SK-N-SH (cell line): Measurements from ENCODE around the gene SLC46A3.

ENCODE experiments used
- ELF1 ChIP-seq: IDR thresholded peaks from 2 replicates; pipeline ENCODE4 v1.4.0; 2012
- FOXJ3 ChIP-seq: sonication (generic); formaldehyde crosslinking; IDR thresholded peaks from 2 replicates; pipeline ENCODE4 v1.5.1; 2020; ENCODE audit warnings: mild to moderate bottlenecking, missing genetic modification reagents
- MXI1 ChIP-seq: IDR thresholded peaks from 2 replicates; pipeline ENCODE4 v1.6.1; 2012; ENCODE audit warnings: mild to moderate bottlenecking, low read depth, low read length, improper control_type of control experiment
- NFIC ChIP-seq: IDR thresholded peaks from 2 replicates; pipeline ENCODE4 v1.4.0; 2012; ENCODE audit warnings: borderline replicate concordance
- RAD21 ChIP-seq: IDR thresholded peaks from 2 replicates; pipeline ENCODE4 v1.6.1; 2012; ENCODE audit warnings: mild to moderate bottlenecking, low read length
- RCOR1 ChIP-seq: fragments of 150-350 bp; IDR thresholded peaks from 2 replicates; pipeline ENCODE4 v1.6.1; 2017; ENCODE audit warnings: antibody characterized with exemption, low read length
- RFX5 ChIP-seq: IDR thresholded peaks from 2 replicates; pipeline ENCODE4 v1.6.1; 2012; ENCODE audit warnings: mild to moderate bottlenecking, improper control_type of control experiment, low read length
- TAF1 ChIP-seq: IDR thresholded peaks from 2 replicates; pipeline ENCODE4 v1.6.1; 2012; ENCODE audit warnings: low read depth, mild to moderate bottlenecking, low read length, moderate library complexity, borderline replicate concordance
- TCF12 ChIP-seq: IDR thresholded peaks from 2 replicates; pipeline ENCODE4 v1.4.0; 2012
- TF ChIP-seq, protein P1 (sequence below): fragments of 200-600 bp; sonication (generic); IDR thresholded peaks from 2 replicates; pipeline ENCODE4 v1.6.1; 2017; ENCODE audit warnings: antibody characterized with exemption, mild to moderate bottlenecking, moderate library complexity
- TF ChIP-seq, protein P2 (sequence below): IDR thresholded peaks from 2 replicates; pipeline ENCODE4 v1.6.1; 2012; ENCODE audit warnings: mild to moderate bottlenecking, low read depth, low read length, moderate library complexity
- TF ChIP-seq, protein P3 (sequence below): IDR thresholded peaks from 2 replicates; pipeline ENCODE4 v1.4.0; 2012; ENCODE audit warnings: low read depth
- TF ChIP-seq, protein P4 (sequence below): IDR thresholded peaks from 2 replicates; pipeline ENCODE4 v1.4.0; 2012; ENCODE audit warnings: low read depth, borderline replicate concordance

DNA sequence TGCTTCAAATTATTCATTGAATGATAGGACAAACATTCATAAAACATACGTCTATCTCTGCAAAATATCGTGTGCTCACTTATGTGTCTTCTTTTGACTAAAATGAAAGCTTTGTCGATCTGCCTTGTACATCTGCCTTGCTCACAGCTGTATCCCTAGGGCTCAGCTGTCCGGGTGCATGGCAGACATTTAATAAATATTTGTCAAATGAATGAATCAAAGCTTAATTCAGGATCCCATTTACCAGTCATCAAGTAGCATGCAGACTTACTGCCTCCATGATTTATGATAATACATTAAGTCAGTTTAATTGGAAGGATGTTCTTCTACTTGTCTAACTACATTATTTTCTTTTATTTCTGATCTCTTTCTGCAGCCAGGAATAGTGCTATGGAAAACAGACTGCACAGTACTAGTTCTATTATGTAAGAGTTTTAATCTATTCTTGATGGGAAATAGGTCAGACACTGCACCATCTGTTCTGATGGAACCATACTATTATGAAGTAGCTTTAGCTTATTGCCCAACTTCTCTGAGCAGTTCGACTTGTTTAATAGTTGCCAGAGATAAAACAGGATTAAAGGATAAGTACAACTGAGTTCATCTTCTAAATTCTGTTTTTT is 13.2 kb downstream of the SLC46A3 start:
- no peak for TF ChIP-seq TCF12
- no peak for TF ChIP-seq RCOR1
- no peak for TF ChIP-seq MXI1
- TF ChIP-seq, protein P1, sequence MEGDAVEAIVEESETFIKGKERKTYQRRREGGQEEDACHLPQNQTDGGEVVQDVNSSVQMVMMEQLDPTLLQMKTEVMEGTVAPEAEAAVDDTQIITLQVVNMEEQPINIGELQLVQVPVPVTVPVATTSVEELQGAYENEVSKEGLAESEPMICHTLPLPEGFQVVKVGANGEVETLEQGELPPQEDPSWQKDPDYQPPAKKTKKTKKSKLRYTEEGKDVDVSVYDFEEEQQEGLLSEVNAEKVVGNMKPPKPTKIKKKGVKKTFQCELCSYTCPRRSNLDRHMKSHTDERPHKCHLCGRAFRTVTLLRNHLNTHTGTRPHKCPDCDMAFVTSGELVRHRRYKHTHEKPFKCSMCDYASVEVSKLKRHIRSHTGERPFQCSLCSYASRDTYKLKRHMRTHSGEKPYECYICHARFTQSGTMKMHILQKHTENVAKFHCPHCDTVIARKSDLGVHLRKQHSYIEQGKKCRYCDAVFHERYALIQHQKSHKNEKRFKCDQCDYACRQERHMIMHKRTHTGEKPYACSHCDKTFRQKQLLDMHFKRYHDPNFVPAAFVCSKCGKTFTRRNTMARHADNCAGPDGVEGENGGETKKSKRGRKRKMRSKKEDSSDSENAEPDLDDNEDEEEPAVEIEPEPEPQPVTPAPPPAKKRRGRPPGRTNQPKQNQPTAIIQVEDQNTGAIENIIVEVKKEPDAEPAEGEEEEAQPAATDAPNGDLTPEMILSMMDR, result no peak
- no peak for TF ChIP-seq NFIC
- TF ChIP-seq, protein P2, sequence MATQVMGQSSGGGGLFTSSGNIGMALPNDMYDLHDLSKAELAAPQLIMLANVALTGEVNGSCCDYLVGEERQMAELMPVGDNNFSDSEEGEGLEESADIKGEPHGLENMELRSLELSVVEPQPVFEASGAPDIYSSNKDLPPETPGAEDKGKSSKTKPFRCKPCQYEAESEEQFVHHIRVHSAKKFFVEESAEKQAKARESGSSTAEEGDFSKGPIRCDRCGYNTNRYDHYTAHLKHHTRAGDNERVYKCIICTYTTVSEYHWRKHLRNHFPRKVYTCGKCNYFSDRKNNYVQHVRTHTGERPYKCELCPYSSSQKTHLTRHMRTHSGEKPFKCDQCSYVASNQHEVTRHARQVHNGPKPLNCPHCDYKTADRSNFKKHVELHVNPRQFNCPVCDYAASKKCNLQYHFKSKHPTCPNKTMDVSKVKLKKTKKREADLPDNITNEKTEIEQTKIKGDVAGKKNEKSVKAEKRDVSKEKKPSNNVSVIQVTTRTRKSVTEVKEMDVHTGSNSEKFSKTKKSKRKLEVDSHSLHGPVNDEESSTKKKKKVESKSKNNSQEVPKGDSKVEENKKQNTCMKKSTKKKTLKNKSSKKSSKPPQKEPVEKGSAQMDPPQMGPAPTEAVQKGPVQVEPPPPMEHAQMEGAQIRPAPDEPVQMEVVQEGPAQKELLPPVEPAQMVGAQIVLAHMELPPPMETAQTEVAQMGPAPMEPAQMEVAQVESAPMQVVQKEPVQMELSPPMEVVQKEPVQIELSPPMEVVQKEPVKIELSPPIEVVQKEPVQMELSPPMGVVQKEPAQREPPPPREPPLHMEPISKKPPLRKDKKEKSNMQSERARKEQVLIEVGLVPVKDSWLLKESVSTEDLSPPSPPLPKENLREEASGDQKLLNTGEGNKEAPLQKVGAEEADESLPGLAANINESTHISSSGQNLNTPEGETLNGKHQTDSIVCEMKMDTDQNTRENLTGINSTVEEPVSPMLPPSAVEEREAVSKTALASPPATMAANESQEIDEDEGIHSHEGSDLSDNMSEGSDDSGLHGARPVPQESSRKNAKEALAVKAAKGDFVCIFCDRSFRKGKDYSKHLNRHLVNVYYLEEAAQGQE, result no peak
- TF ChIP-seq, protein P3, sequence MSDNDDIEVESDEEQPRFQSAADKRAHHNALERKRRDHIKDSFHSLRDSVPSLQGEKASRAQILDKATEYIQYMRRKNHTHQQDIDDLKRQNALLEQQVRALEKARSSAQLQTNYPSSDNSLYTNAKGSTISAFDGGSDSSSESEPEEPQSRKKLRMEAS, result no peak
- no peak for TF ChIP-seq RFX5
- no peak for TF ChIP-seq ELF1
- no peak for TF ChIP-seq TAF1
- TF ChIP-seq, protein P4, sequence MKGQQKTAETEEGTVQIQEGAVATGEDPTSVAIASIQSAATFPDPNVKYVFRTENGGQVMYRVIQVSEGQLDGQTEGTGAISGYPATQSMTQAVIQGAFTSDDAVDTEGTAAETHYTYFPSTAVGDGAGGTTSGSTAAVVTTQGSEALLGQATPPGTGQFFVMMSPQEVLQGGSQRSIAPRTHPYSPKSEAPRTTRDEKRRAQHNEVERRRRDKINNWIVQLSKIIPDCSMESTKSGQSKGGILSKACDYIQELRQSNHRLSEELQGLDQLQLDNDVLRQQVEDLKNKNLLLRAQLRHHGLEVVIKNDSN, result no peak
- TF ChIP-seq RAD21, result no peak
- TF ChIP-seq FOXJ3 (CRISPR knock-in tag), result no peak
